Measurements from ENCODE around the gene FCHO1.

Gene FCHO1

GRCh38 chr19:17727843-17728242, 23.4 kb upstream of the FCHO1 start:
- CTCF ChIA-PET: no interaction called here
- TF ChIP-seq SUZ12 (IDR thresholded peaks at IDR 0.05) (no peak), TARDBP (IDR thresholded peaks at IDR 0.05) (no peak), L3MBTL2 (conservative IDR thresholded peaks at IDR 0.05) (no peak)
- POLR2A ChIA-PET: no interaction called here
- no peak for DNase-seq (ENCODE audit: extremely low spot score)

- POLR2A ChIA-PET: interaction anchor here (1.2 kb wide), 1 partner anchor 14 kb away, joined by 3 read pairs; the partner anchor contains the start of gene MAP1S
- TF ChIP-seq BHLHE40 (IDR thresholded peaks at IDR 0.05; ENCODE audit: borderline replicate concordance): no peak
- no peak for TF ChIP-seq FOXM1 (IDR thresholded peaks at IDR 0.05; ENCODE audit: borderline replicate concordance)
- TF ChIP-seq ELF4 (IDR thresholded peaks at IDR 0.05): no peak
- TF ChIP-seq NFRKB (IDR thresholded peaks at IDR 0.05): no peak
- TF ChIP-seq FOXK2 (IDR thresholded peaks at IDR 0.05): no peak
- TF ChIP-seq TARDBP (IDR thresholded peaks at IDR 0.05): no peak
- no peak for TF ChIP-seq SUZ12 (IDR thresholded peaks at IDR 0.05)
- TF ChIP-seq SP1 (IDR thresholded peaks at IDR 0.05): no peak
- CTCF ChIA-PET: no interaction called here
- DNase-seq (ENCODE audit: extremely low spot score): no peak
Observed at GRCh38 chr19:17733127-17733526, 18.1 kb upstream of the FCHO1 start.

GRCh38 chr19:17734146-17734545, 17.1 kb upstream of the FCHO1 start:
- ChIA-PET POLR2A (interaction anchor here (1.2 kb wide), 1 partner anchor 15 kb away, joined by 3 read pairs; the partner anchor contains the start of gene MAP1S), CTCF (no interaction called here)

GRCh38 chr19:17735410-17735809, 15.9 kb upstream of the FCHO1 start:
- TF ChIP-seq PKNOX1 (IDR thresholded peaks at IDR 0.05) (no peak), FOXM1 (IDR thresholded peaks at IDR 0.05; ENCODE audit: borderline replicate concordance) (no peak), HDGF (IDR thresholded peaks at IDR 0.05; ENCODE audit: borderline replicate concordance) (no peak), BHLHE40 (IDR thresholded peaks at IDR 0.05; ENCODE audit: borderline replicate concordance) (no peak), TARDBP (IDR thresholded peaks at IDR 0.05) (no peak)
- no peak for DNase-seq (ENCODE audit: extremely low spot score)
- ChIA-PET POLR2A (no interaction called here), CTCF (no interaction called here)

More at GRCh38 chr19:17734146-17734545, 17.1 kb upstream of the FCHO1 start:
- DNase-seq (ENCODE audit: extremely low spot score): no peak
- no peak for TF ChIP-seq NFRKB (IDR thresholded peaks at IDR 0.05)
- TF ChIP-seq FOXK2 (IDR thresholded peaks at IDR 0.05): no peak
- TF ChIP-seq TARDBP (IDR thresholded peaks at IDR 0.05): no peak
- no peak for TF ChIP-seq ZNF384 (IDR thresholded peaks at IDR 0.05)
- TF ChIP-seq ARNT (IDR thresholded peaks at IDR 0.05): no peak
- no peak for TF ChIP-seq SUZ12 (IDR thresholded peaks at IDR 0.05)
- TF ChIP-seq PKNOX1 (IDR thresholded peaks at IDR 0.05): no peak

- CTCF ChIA-PET: no interaction called here
- TF ChIP-seq ZNF384 (IDR thresholded peaks at IDR 0.05): peak; percentile 52; the same call in 1 of the 2 replicates
- TF ChIP-seq FOXM1 (IDR thresholded peaks at IDR 0.05; ENCODE audit: borderline replicate concordance): no peak
- no peak for TF ChIP-seq FOXA1 (IDR thresholded peaks at IDR 0.05)
- no peak for DNase-seq (ENCODE audit: extremely low spot score)
- POLR2A ChIA-PET: no interaction called here
Observed at GRCh38 chr19:17737690-17738153, 13.6 kb upstream of the FCHO1 start.

- ChIA-PET POLR2A (no interaction called here), CTCF (interaction anchor here (0.7 kb wide), 1 partner anchor 32 kb away, joined by 3 read pairs; no protein-coding TSS in a partner anchor)
- no peak for TF ChIP-seq ZNF384 (IDR thresholded peaks at IDR 0.05)
- no peak for TF ChIP-seq SP1 (IDR thresholded peaks at IDR 0.05)
- TF ChIP-seq FOXK2 (IDR thresholded peaks at IDR 0.05): no peak
- no peak for TF ChIP-seq PKNOX1 (IDR thresholded peaks at IDR 0.05)
- TF ChIP-seq NFRKB (IDR thresholded peaks at IDR 0.05): no peak
- TF ChIP-seq SUZ12 (IDR thresholded peaks at IDR 0.05): no peak
- TF ChIP-seq LEF1 (IDR thresholded peaks at IDR 0.05; ENCODE audit: borderline replicate concordance): no peak
- no peak for TF ChIP-seq BHLHE40 (IDR thresholded peaks at IDR 0.05; ENCODE audit: borderline replicate concordance)
- TF ChIP-seq CTBP1 (IDR thresholded peaks at IDR 0.05; ENCODE audit: borderline replicate concordance): no peak
- TF ChIP-seq ARNT (IDR thresholded peaks at IDR 0.05): no peak
- no peak for TF ChIP-seq FOXM1 (IDR thresholded peaks at IDR 0.05; ENCODE audit: borderline replicate concordance)
- no peak for TF ChIP-seq TARDBP (IDR thresholded peaks at IDR 0.05)
- TF ChIP-seq HDGF (IDR thresholded peaks at IDR 0.05; ENCODE audit: borderline replicate concordance): no peak
- no peak for TF ChIP-seq ELF4 (IDR thresholded peaks at IDR 0.05)
- TF ChIP-seq L3MBTL2 (conservative IDR thresholded peaks at IDR 0.05): no peak
- TF ChIP-seq FOXA1 (IDR thresholded peaks at IDR 0.05): no peak
- no peak for DNase-seq (ENCODE audit: extremely low spot score)
Observed at GRCh38 chr19:17739121-17739875, 12.0 kb upstream of the FCHO1 start.

GRCh38 chr19:17741456-17741855, 9.8 kb upstream of the FCHO1 start:
- TF ChIP-seq FOXK2 (IDR thresholded peaks at IDR 0.05): no peak
- no peak for TF ChIP-seq ELF4 (IDR thresholded peaks at IDR 0.05)
- TF ChIP-seq TARDBP (IDR thresholded peaks at IDR 0.05): no peak
- no peak for TF ChIP-seq CTBP1 (IDR thresholded peaks at IDR 0.05; ENCODE audit: borderline replicate concordance)
- TF ChIP-seq SP1 (IDR thresholded peaks at IDR 0.05): no peak
- TF ChIP-seq PKNOX1 (IDR thresholded peaks at IDR 0.05): no peak
- TF ChIP-seq HDGF (IDR thresholded peaks at IDR 0.05; ENCODE audit: borderline replicate concordance): no peak
- no peak for TF ChIP-seq SUZ12 (IDR thresholded peaks at IDR 0.05)
- no peak for TF ChIP-seq BHLHE40 (IDR thresholded peaks at IDR 0.05; ENCODE audit: borderline replicate concordance)
- no peak for TF ChIP-seq FOXA1 (IDR thresholded peaks at IDR 0.05)
- no peak for TF ChIP-seq LEF1 (IDR thresholded peaks at IDR 0.05; ENCODE audit: borderline replicate concordance)
- TF ChIP-seq ZNF384 (IDR thresholded peaks at IDR 0.05): no peak
- TF ChIP-seq NFRKB (IDR thresholded peaks at IDR 0.05): no peak
- no peak for TF ChIP-seq L3MBTL2 (conservative IDR thresholded peaks at IDR 0.05)
- TF ChIP-seq FOXM1 (IDR thresholded peaks at IDR 0.05; ENCODE audit: borderline replicate concordance): no peak
- TF ChIP-seq ARNT (IDR thresholded peaks at IDR 0.05): no peak
- CTCF ChIA-PET: interaction anchor here (0.6 to 1.1 kb wide), 2 partner anchors 25 to 422 kb away, joined by 4 read pairs; no protein-coding TSS in a partner anchor
- POLR2A ChIA-PET: no interaction called here
- no peak for DNase-seq (ENCODE audit: extremely low spot score)

Measured in HEK293T (cell line).